NCI-H2171 treated with DMSO at 0.1 percent for 48 hours (cell line): ENCODE results near the gene RWDD4.

Experiments
- DNase-seq: peaks from one replicate; lab custom pipeline; 2025; lab: John Stamatoyannopoulos, UW

Gene RWDD4

GRCh38 chr4:183600189-183600685 lies 58.7 kb downstream of the RWDD4 start:
- DNase-seq, result no peak

GRCh38 chr4:183599690-183600089 lies 59.3 kb downstream of the RWDD4 start:
- DNase-seq, result no peak

- DNase-seq, result no peak
Observed at GRCh38 chr4:183599284-183599683, 59.7 kb downstream of the RWDD4 start.

GRCh38 chr4:183596067-183596757 lies 62.8 kb downstream of the RWDD4 start:
- DNase-seq, result no peak

GRCh38 chr4:183594823-183595222 lies 64.2 kb downstream of the RWDD4 start:
- peak; percentile 1 for DNase-seq

GRCh38 chr4:183591301-183591700 lies 67.7 kb downstream of the RWDD4 start:
- DNase-seq, result no peak
